Kidney (tissue), 14 donors: ENCODE results near the gene CKAP5. TPM values are rescaled to one million over a fixed set of nuclear protein-coding genes. Genes with fewer than 3 reads are reported as not detected.
"Not testable (repeated sequence)": the region's sequence is repeated elsewhere in the genome, so short reads cannot be mapped to it uniquely, and the experiment has no call there.

ENCODE experiments used
- DNase-seq, 5 donors: peaks; one replicate each; pipeline ENCODE4 v3.0.0-alpha.2; 2013 to 2020
- FAIRE-seq: peaks from 2 replicates; lab custom pipeline; 2012; peaks lifted over from hg19 to GRCh38; lab: Jason Lieb, UNC
- H3K27ac ChIP-seq, 2 donors: one replicate each; pipeline ENCODE4 v1.7.0; 2013; ENCODE audit warnings: low read depth in 2 of 2, low read length in 2 of 2, inconsistent platforms in 1 of 2
- H3K27me3 ChIP-seq: one replicate; pipeline ENCODE4 v1.7.1; 2013; ENCODE audit warnings: low read length, inconsistent platforms; ENCODE audit not compliant: control insufficient read depth, insufficient read depth
- H3K36me3 ChIP-seq, 3 donors: one replicate each; pipeline versions ENCODE4 v1.7.0 to v1.7.1; 2013; ENCODE audit warnings: low read length in 3 of 3, control low read depth in 1 of 3, inconsistent platforms in 1 of 3; ENCODE audit not compliant: insufficient read depth in 3 of 3, control insufficient read depth in 2 of 3
- H3K4me1 ChIP-seq, 3 donors: one replicate each; pipeline versions ENCODE4 v1.7.0 to v1.7.1; 2013; ENCODE audit warnings: low read length in 3 of 3, inconsistent platforms in 1 of 3, low read depth in 1 of 3; ENCODE audit not compliant: control insufficient read depth in 2 of 3, insufficient read depth in 2 of 3
- H3K4me3 ChIP-seq, 3 donors: one replicate each; pipeline versions ENCODE4 v1.7.0 to v1.8.1; 2013; ENCODE audit warnings: low read length in 3 of 3, control low read depth in 1 of 3, inconsistent platforms in 1 of 3
- H3K9ac ChIP-seq, 3 donors: one replicate each; pipeline versions ENCODE4 v1.7.0 to v1.7.1; 2013; ENCODE audit warnings: low read length in 3 of 3, control low read depth in 1 of 3, inconsistent platforms in 1 of 3
- H3K9me3 ChIP-seq, 3 donors: one replicate each; pipeline versions ENCODE4 v1.7.0 to v1.7.1; 2013; ENCODE audit warnings: low read length in 3 of 3, control low read depth in 1 of 3, inconsistent platforms in 1 of 3; ENCODE audit not compliant: control insufficient read depth in 2 of 3, insufficient read depth in 1 of 3
- intact Hi-C: fragments of 100-400 bp; cut with DNase I; formaldehyde crosslinking; loops from one replicate; pipeline ENCODE4 v1.11.1; 2022
- polyA plus RNA-seq: library from polyadenylated mRNA; stranded (reverse); fragments of 350-450 nt; fragmentation: Illumina TruSeq; extraction: RNeasy Lipid Tissue Mini Kit (QIAGEN cat#74804); gene quantifications from one replicate; pipeline ENCODE4 v1.2.3, GENCODE V29; 2014; ENCODE audit warnings: low read depth, low replicate concordance; ENCODE audit not compliant: insufficient read depth
- total RNA-seq: library from RNA; stranded (reverse); fragmentation: NEBNext Ultra II Directional; extraction: Animal tissue kit (Norgen Biotek cat#: 25700); gene quantifications from one replicate; pipeline ENCODE4 v1.2.1, GENCODE V29; 2021
- TF ChIP-seq, protein P1 (sequence below): IDR thresholded peaks from 3 replicates; pipeline ENCODE4 v1.5.1; 2012; ENCODE audit warnings: mild to moderate bottlenecking, moderate library complexity, borderline replicate concordance; ENCODE audit not compliant: insufficient read depth; ENCODE audit errors: extremely low read depth
- donor health status: control.
- donor health status: control.
- donor health status: control.
- donor health status: control.
- donor health status: control.
- donor health status: DM: yes; HTN: yes; CAD: no.
- donor health status: Normal renal cell carcinoma (clear cell type).

The CKAP5 gene
- total and polyA plus RNA-seq, 2 donors from 2014 or later = 10.8 to 51.9 TPM

DNA sequence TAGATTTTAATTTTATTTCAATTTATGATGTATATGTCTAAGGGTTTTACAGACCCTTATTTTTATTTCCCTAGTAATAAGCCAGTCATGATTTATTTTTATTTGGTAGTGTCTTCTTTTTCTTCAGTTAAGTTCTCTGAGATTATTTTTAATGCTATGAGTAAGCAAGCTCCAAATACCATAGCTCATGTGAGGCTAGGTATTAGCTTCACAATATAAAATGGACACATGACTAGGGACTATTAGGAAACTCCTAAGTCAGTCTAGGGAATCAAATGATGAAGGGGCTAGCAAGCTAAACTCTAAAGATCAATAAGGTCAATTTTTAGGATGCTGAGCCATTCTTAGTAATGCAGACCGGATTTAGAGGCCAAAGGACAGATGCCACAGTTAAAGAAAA lies 45.9 kb downstream of the CKAP5 start:
- no peak overlapping the region for H3K4me3 ChIP-seq
- TF ChIP-seq, protein P1, sequence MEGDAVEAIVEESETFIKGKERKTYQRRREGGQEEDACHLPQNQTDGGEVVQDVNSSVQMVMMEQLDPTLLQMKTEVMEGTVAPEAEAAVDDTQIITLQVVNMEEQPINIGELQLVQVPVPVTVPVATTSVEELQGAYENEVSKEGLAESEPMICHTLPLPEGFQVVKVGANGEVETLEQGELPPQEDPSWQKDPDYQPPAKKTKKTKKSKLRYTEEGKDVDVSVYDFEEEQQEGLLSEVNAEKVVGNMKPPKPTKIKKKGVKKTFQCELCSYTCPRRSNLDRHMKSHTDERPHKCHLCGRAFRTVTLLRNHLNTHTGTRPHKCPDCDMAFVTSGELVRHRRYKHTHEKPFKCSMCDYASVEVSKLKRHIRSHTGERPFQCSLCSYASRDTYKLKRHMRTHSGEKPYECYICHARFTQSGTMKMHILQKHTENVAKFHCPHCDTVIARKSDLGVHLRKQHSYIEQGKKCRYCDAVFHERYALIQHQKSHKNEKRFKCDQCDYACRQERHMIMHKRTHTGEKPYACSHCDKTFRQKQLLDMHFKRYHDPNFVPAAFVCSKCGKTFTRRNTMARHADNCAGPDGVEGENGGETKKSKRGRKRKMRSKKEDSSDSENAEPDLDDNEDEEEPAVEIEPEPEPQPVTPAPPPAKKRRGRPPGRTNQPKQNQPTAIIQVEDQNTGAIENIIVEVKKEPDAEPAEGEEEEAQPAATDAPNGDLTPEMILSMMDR = no peak
- no peaks in the 10 kb centered on the region for H3K4me1 ChIP-seq
- intact Hi-C loops = no loop called here
- no peak overlapping the region for H3K27ac ChIP-seq
- no peaks in the 10 kb centered on the region for H3K9me3 ChIP-seq
- no peak overlapping the region for H3K9ac ChIP-seq
- FAIRE-seq (no peak), DNase-seq (no peak)
- no peaks in the 10 kb centered on the region for H3K27me3 ChIP-seq
- peaks cover 7 to 19% (median 12%) of the 10 kb centered on the region in 3 donors for H3K36me3 ChIP-seq

DNA sequence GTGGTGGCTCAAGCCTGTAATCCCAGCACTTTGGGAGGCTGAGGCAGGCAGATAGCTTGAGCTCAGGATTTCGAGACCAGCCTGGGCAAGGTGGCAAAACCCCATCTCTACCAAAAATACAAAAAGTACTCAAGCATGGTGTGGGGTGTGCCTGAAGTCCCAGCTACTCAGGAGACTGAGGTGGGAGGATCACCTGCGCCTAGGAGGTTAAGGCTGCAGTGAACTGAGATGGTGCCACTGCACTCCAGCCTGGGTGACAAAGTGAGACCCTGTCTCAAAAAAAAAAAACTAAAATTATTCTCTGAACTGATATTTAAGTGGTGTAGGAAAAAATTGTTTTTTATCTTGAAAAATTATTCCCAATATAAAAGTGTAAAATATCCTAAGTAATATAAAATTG lies 46.4 kb downstream of the CKAP5 start:
- DNase-seq, H3K27ac ChIP-seq, H3K9me3 ChIP-seq, intact Hi-C loops, H3K4me1 ChIP-seq, H3K27me3 ChIP-seq, FAIRE-seq, H3K4me3 ChIP-seq, H3K9ac ChIP-seq: not testable (repeated sequence)
- peaks cover 8 to 19% (median 12%) of the 10 kb centered on the region in 3 donors for H3K36me3 ChIP-seq

DNA sequence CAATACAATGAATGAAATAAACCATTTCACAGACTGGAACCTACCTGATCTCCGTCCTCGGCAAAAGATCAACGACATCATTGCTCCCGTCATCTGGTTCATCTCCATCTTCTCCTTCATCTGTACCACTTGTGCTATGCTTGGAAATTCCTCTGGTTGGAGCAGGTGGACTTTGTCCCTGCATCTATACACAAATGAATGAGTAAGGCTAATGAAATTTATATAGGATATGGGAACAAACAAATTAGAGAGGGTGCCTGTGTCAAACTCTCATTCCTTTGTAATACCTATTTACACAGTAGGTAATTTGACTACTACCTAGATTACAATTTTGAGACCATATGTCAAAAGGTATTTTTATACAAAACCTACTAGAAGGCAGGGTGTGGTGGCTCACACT lies 67.7 kb downstream of the CKAP5 start:
- DNase-seq = no peak
- H3K36me3 ChIP-seq = peaks cover 8 to 34% (median 18%) of the 10 kb centered on the region in 3 donors
- no peak overlapping the region for H3K9ac ChIP-seq
- TF ChIP-seq, protein P1 = no peak
- no peaks in the 10 kb centered on the region for H3K27me3 ChIP-seq
- intact Hi-C loops = no loop called here
- no peaks in the 10 kb centered on the region for H3K9me3 ChIP-seq
- no peak overlapping the region for H3K4me3 ChIP-seq
- FAIRE-seq = no peak
- H3K4me1 ChIP-seq = no peaks in the 10 kb centered on the region
- no peak overlapping the region for H3K27ac ChIP-seq

DNA sequence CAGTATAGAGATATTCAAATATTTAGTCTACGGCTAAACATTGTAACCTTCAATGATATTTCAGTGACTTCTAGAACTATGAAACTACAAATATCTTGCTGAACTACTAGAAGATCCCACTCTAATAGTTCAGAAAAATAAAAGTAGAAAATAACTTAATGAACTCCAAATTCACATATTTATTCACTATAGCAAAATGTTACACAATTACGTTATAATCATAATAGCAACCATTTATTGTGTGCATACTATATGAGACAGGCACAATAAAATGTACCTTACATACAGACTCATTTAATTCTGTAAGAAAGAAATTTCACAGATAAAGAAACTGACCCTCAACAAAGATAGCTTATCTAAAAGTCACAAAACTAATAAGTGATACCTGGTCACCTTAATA lies 69.2 kb downstream of the CKAP5 start:
- Histone ChIP-seq H3K27me3 (no peaks in the 10 kb centered on the region), H3K4me1 (no peaks in the 10 kb centered on the region), H3K36me3 (peaks cover 5 to 27% (median 15%) of the 10 kb centered on the region in 3 donors), H3K9ac (no peak overlapping the region), H3K27ac (no peak overlapping the region), H3K4me3 (no peak overlapping the region), H3K9me3 (no peaks in the 10 kb centered on the region)
- FAIRE-seq (no peak), DNase-seq (no peak)
- TF ChIP-seq, protein P1 = no peak
- intact Hi-C loops = no loop called here
